Stimulated activated CD8-positive, alpha-beta memory T cell treated with anti-CD3 and anti-CD28 coated beads, Interleukin-4, amount 100 ng/mL, for 24 hours (primary cell): Measurements from ENCODE around the gene IPO9.
"Not testable (repeated sequence)": the region's sequence is repeated elsewhere in the genome, so short reads cannot be mapped to it uniquely, and the experiment has no call there.

Experiments
- DNase-seq: peaks from one replicate; pipeline ENCODE4 v3.0.0-alpha.2; 2020; ENCODE audit warnings: low read depth

Gene IPO9

DNA sequence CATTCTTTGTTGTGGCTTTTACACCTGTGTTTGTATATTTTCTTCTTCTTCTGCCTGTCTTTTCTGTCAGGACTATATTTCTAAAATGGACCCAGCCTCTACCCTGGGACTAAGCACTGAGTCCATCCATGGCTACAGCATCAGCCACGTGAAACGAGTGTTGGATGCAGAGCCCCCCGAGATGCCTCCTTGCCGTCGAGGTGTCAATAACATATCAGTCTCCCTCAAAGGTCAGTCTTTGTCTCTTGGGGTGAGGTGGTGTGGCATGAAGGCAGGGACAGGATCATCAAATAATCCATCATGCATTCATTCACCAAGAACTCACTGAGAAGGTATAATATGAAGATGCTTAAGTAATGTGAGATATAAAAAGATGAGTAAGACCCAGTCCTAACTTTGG is 19.1 kb upstream of the IPO9 start:
- no peak for DNase-seq

DNA sequence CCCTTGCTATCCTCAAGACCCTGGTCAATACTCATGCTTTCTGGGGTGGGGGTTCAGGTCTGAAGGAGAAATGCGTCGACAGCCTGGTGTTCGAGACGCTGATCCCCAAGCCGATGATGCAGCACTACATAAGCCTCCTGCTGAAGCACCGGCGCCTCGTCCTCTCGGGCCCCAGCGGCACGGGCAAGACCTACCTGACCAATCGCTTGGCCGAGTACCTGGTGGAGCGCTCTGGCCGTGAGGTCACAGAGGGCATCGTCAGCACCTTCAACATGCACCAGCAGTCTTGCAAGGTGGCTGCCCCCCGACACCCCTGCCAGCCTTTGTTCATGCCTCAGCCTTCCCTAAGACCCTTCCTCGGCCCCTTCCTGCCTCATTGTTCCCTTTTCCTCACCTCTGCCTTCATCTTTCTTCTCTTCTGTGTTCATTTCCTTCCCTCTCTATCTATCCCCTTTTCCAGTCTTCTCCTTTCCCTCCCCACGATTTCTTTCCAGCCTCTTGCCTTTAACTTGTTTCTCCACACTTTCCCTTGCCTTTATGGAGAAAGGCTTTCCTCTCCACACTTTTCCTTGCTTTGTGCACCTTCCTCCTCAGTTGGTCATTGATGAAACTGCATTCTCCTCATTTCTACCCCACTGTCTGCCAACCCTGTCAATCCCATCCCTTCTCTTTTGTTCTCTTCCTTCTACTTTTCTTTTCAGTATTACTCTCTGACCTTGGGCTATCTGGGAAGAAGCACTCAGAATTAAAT is 18.3 kb upstream of the IPO9 start:
- no peak for DNase-seq

GRCh38 chr1:201813226-201813625 is 15.7 kb upstream of the IPO9 start:
- no peak for DNase-seq

- DNase-seq: no peak
These were observed 12.6 kb upstream of the IPO9 start for GRCh38 chr1:201816309-201816854.

GRCh38 chr1:201818971-201819750 is 9.8 kb upstream of the IPO9 start:
- DNase-seq: no peak

DNA sequence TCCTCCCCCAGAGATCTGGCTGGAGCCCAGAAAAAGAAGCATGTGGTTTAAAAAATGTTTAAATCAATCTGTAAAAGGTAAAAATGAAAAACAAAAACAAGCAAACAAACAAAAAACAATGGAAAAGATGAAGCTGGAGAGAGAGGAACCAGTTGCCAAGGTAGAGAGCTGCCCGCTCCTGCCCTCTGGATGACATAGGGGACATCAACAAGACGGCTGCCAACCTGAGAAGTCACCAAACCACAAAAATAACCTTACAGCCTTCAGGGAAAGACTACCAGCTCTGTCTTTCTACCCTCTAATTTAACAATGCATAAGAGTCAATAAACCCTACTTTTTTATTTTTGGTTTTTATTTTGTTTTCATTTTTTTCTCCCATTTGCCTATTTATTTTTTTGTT is 8.5 kb upstream of the IPO9 start:
- DNase-seq: no peak

- DNase-seq: no peak
These were observed 3.7 kb upstream of the IPO9 start for GRCh38 chr1:201825245-201825644.

- no peak for DNase-seq
These were observed 2.1 kb upstream of the IPO9 start for GRCh38 chr1:201826830-201827229.

GRCh38 chr1:201827321-201828216 is 1.4 kb upstream of the IPO9 start:
- no peak for DNase-seq

- no peak for DNase-seq
These were observed 639 bp upstream of the IPO9 start for GRCh38 chr1:201828217-201828819.

- DNase-seq: no peak
These were observed 2.4 kb downstream of the IPO9 start for GRCh38 chr1:201831371-201831770.

DNA sequence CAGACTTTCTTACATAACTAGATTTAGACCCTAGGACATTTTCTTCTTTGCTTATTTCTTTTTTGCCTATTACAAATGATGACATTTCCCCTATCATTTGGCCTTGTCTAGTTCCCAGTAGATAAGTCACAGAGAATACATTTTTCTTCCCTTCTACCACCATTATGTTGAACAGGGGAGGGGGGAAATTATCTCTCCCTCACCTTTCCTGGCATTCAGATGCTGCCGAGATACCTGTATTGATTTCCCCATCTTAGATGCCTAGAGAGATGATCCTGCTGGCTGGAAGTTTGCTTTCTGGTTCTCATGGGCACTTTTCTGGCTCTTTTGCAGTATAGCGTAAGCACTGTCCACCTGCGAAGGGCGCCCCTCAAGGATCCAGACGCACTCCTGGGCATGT is 5.7 kb downstream of the IPO9 start:
- no peak for DNase-seq

DNA sequence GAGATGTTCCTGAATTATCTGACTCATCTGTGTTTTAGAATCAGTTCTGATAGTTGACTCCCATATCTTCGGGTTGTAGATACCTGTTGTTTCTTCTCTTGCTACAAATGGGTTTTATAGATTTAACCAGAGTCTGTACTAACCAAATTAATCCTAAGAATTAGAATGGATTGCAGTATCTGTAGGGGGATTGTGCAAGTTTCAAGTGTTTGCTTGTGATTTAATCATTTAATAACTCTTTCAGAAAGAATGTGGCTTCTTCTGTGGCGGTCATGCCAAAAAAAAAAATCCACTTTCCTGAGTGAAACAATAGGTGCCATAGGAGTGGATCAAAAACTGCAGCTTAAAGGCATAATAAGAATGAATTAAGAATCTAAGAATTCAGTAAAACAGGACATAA is 9.4 kb downstream of the IPO9 start:
- DNase-seq: no peak

GRCh38 chr1:201839089-201839488 is 10.1 kb downstream of the IPO9 start:
- not testable (repeated sequence) for DNase-seq

DNA sequence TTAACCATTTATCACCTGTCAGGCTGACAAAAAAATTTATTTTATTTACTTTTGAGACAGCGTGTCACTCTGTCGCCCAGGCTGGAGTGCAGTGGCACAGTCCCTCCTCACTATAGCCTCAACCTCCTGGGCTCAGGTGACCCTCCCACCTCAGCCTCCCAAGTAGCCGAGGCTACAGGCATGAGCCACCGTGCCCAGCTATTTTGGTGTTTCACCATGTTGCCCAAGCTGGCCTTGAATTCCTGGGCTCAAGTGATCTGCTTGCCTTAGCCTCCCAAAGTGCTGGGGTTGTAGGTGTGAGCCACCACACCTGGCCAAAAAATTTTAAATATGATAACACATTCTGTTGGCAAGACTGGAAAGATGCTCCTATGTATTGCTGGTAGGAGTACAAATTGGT is 11.1 kb downstream of the IPO9 start:
- DNase-seq: no peak

- DNase-seq: no peak
These were observed 11.5 kb downstream of the IPO9 start for GRCh38 chr1:201840490-201840889.

- DNase-seq: no peak
These were observed 12.4 kb downstream of the IPO9 start for GRCh38 chr1:201841265-201841912.

DNA sequence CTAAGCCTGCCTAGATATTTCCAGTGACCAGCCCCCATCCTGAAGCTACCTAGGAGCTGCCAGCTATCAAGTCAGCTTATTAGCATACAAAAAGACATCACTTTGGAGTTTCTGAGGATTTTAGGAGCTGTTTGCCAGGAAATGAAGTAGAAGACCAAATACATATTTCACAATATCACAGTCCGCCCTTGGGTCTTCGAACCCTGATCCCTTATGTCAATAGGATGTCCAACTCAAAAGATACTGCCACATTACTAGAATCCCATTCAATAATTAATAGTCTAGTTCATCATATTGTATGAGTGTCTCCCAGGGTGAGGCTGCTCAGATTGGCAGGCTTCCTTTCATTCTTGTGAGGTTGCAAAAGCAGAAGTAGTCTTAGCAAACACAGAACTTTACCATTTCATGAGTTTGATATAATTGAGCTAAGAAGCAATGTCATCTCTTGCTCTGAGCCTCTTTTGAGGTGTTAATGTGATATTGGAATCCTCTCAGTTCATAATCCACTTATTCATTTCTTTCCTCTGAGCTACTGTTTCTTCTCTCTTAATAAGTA is 13.6 kb downstream of the IPO9 start:
- DNase-seq: no peak

DNA sequence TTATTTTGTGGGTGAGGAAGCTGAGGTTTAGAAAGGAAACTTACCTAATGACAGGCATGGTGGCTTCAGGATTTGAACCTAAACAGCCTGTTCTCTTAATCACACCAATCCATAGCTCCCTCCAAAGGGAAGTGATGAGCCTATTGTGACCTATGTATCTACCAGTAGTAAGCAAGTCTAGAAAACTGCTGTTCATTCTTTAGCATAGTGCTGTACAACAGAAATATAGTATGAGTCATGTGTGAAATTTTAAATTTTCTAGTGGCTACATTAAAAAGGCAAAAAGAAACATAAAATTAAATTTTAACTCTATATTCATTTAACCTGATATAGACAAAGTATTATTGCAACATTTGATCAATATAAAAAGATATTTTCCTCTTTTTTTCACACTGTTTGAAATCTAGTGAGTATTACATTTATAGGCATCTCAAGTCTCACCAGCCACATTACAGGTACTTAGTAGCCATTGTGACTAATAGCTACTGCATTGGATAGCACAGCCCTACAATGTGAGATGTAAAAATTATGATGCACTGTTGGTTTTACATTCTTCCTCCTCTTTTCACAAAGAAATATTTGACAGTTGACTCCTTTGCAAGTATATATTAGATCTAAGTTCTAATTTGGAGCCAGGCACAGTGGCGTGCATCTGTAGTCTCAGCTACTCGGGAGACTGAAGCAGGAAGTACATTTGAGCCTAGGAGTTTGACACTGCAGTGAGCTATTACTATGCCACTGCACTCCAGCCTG is 16.6 kb downstream of the IPO9 start:
- DNase-seq: no peak

GRCh38 chr1:201847150-201847549 is 18.2 kb downstream of the IPO9 start:
- DNase-seq: no peak
